ENCODE data around the gene ATR.

ATR gene

DNA sequence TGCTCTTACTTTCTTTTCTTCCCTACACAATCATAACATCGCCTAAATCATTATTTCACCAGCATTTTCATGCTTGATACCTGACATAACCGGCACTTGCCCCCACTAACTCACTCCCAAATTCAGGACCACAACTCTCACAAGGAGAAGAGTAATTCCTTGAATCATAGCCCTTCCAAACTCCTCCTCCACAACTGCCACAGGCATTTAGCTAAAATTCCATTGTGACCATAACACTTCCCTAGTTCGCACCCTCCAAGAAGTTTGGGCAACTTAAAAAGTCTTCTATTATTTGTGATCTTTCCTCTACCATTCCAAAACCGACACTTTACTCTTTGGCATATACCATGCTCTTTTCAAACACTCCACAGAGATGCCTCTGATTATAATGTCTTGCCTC is 71.3 kb downstream of the ATR start:
- DNase-seq = peak; percentile 18

DNA sequence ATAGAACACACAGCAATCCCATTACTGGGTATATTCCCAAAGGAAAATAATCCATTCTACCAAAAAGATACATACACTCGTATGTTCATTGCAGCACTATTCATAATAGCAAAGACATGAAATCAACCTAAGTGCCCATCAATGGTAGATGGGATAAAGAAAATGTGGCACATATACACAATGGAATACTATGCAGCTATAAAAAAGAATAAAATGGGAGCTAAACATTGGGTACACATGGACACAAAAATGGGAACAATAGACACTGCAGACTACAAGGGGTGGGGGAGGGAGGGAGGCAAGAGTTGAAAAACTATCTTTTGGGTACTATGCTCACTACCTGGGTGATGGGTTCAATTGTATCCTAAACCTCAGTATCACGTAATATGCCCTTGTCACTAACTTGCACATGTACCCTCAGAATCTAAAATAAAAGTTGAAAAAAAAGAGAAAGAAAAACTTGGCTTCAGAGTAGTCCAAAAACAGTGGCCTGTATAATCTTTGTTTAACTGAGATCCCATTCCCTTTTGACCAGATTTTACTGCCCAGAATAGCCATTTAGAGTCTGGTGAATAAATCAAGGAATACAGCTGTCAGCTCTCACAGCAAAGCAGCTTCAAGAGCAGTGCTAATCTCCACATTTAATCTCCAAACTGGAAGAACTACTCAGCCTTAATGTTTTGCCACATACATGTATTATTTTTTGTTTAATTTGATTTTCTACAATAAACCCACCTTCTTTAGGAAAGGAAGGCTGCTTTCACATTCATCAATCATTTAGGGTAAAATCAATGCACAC is 76.1 kb downstream of the ATR start:
- no peak for DNase-seq

DNA sequence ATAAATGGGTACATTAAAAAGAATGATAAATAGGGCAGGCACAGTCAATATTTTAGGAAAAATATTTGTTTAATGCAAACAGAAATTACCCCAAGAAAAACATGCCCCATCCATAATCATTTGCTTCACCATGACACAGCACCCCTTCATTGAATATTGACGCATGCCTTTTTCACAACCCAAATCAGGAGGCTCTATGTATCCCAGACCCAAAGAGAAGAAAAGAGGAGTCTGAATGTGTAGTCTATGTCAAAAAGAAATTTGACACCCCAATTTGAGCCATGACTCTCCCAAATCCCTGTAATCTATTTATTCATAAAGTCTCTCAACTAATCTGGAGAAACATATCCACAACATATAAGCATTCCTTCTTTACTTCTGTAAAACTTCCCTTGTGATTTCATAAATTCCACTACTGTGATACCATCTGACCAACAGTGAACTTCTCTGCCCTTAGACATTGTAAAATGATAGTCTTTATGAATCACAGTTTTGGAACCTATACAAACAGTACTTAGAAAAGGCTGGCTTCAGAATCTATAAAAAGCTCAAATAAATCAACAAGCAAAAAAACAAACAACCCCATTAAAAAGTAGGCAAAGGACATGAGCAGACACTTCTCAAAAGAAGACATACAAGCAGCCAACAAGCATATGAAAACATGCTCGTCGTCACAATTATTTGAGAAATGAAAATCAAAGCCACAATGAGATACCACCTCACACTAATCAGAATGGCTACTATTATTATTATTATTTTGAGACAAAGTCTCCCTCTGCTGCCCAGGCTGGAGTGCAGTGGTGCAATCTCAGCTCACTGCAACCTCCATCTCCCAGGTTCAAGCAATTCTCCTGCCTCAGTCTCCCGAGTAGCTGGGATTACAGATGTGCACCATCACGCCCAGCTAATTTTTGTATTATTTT is 77.3 kb downstream of the ATR start:
- DNase-seq = peak; percentile 79

DNA sequence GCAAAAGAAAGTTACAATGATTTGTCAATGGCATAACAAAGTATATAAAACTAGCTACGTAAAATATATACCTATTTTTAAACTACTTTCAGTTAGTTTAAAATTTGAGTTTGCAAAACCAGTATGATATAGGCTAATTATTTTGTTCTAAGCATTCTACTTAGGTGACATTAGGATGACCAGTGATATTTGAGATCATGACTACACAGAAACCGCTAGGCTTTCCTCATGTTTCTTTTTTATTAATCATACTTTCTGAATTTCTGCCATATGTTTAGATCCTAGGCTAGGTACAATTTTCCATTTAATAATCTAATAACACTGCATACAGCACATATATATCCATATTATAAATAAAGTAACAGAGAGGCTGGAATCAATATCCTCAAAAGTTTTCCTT is 78.3 kb downstream of the ATR start:
- no peak for DNase-seq

DNA sequence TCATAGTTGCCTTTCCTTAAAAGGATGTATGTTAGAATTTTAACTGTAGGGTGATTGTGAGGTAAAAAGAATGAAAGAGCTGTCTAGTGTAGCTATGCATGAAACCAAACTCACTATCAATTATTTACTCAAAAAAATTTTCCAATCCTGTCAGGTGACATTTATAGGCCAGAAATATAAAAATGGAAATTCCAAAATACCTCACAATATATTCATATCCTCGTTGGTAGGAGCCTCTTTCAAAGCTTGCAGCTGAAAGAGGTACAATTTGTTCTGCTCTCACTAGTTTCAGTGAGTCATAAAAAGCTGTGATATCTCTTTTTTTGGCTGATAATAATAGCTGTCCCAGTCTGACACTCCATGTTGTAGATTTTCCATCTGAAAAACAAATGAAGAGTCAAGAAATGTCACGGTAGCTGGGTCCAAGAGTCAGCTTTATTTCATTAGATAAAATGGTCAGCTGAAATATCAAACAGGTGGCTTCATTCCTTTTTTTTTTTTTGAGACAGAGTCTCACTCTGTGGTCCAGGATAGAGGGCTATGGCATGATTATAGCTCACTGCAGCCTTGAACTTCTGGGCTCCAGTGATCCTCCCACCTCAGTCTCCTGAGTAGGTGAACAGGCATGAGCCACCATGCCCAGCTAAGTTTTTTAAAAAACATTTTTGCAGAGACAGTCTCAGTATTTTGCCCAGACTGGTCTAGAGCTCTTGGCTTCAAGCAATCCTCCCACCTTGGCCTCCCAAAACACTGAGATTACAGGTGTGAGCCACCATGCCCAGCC is 79.9 kb downstream of the ATR start:
- DNase-seq = no peak

DNA sequence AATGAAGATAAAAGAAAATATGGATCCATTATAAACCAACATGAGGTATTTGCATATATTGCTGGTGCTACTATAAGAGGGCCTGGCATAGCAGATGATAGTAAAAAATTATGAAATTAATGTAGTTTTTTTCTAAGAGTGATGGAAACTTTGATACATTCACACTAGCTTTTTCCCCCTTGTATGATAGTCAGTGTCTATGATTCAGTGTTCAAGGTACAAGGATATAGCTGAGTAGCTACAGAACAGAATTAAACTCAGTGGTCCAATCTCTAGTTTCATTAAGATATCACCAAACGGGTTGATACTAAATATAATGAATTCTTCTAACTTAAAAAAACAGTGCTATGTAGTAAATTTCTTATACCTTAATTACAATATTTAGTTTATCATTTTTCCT is 80.8 kb downstream of the ATR start:
- no peak for DNase-seq

DNA sequence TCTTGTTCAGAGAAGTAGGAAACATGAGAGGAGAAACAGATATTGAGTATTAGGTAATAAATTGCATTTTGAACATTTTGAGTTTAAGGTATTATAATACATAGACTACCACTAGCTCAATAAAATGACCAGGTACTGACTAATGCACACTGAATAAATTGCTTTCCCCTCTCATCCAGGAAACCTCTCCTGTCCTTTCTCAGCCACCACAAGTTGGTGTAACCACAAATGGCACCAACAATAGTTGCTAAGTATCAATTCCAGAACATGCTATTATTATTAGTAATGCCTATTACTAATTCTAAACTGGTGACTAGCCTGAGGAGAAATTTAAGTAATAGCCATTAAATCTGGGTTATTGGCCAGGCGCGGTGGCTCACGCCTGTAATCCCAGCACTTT is 83.4 kb downstream of the ATR start:
- no peak for DNase-seq

DNA sequence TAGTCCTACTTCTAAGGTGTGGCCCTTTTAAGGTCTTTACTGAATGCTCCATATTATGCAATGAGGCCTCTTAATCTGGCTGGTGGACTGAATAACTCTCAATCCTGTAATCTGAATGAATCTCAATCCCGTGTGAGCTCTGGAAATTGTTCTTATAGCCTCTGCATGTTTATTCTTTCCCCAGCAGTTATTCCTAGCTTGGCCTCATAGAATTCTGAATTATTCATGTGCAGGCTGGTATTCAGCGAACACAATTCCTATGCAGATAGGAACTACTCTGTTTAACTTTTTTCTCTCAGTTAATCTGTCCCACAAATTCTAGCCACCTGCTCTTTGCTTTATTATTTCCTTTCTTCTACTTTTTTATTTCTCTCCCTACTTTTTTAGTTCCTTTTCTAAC is 86.3 kb downstream of the ATR start:
- no peak for DNase-seq

DNA sequence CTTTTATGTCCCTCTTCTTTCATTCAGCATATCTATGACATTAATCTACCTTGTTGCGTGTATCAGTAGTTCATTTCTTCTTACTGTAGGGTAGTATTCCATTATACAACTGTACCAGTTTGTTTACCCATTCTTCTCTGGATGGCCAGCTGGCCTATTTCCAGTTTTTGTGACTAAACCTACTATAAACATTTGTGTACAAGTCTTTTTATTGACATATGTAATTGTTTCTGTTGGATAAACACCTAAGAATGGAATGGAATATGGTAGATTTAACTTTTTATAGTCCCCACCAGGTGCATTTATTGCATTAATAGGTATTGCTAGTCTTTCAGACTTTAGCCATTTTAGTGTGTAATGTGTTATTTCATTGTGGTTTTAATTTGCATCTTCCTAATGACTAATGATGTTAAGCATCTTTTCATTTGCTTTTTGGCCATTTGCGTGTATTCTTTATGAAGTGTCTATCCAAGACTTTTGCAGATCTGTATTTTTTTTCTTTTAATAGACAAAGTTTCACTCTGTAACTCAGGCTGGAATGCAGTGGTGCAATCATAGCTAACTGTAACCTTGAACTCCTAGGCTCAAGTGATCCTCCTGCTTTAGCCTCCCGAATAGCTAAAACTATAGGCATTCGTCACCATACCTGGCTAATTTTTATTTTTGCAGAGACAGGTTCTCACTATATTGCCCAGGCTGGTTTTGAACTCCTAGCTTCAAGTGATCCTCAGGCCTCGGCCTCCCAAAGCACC is 88.8 kb downstream of the ATR start:
- DNase-seq = no peak

DNA sequence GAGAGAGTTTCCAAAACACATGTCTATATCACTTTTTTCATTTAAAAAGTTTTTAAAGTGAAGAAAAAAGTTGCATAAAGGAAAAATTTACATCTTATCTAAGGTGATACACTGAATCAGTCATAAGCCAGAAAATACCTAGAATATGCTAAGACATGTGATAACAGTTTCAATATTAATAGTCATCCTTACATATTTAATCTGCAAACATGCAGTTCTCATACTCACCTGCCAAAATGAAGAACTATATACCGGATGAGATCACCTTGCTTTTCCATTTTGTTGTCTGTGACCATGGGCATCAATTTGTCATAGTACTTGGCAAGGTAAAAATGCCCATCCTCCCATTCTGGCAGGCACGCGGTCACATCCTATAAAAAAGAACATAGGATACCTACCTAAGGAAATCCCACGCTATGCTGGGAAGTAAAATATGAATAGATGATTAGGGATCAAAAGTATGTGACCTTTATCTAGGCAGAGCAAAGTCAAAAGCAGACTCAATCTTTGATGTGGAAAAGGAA is 93.6 kb downstream of the ATR start:
- no peak for DNase-seq

DNA sequence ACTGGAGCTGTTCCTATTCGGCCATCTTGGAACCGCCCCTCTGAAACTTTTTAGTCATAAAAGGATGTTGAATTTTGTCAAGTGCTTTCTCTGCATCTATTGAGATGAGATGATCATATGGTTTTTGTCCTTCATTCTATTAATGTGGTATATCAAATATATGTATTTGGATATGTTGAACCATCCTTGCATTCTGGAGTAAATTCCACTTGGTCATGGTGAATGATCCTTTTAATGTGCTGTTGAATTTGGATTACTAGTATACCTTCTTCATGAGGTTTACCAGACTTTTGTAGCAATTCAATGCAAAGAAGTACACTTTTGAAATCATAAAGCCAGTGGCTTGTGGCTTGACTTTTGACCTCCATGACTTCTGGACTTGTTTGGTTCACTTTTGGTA is 97.3 kb downstream of the ATR start:
- no peak for DNase-seq

DNA sequence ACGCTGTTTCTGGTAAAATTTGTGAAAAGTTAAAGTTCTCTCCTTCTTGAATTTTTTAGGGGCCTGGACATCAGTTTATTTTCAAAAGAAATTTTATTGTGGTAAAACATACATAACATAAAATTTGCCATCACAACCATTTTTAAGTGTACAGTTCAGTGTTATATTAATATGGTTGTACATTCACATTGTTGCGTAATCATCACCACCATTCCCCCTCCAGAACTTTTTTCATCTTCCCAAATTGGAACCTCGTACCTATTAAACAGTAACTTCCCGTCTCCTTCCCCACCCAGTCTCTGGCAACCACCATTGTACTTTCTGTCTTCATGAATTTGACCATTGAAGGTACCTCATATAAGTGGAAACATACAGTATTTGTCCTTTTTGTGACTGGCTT is 107.7 kb downstream of the ATR start:
- no peak for DNase-seq

DNA sequence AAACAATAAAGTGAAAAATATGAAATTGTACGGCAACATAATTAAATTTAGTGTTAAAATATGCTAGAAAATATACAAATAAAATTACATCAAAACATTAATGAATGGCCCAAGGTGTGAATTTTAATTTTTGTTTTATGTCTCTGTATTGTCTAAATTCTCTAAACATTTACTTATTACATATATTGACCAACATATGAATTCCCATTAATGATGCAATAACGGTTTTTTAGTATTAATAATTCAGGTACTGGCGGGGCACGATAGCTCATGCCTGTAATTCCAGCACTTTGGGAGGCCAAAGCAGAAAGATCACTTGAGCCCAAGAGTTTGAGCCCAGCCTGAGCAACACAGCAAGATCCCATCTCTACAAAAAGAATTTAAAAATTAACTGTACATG is 110.1 kb downstream of the ATR start:
- DNase-seq = no peak

DNA sequence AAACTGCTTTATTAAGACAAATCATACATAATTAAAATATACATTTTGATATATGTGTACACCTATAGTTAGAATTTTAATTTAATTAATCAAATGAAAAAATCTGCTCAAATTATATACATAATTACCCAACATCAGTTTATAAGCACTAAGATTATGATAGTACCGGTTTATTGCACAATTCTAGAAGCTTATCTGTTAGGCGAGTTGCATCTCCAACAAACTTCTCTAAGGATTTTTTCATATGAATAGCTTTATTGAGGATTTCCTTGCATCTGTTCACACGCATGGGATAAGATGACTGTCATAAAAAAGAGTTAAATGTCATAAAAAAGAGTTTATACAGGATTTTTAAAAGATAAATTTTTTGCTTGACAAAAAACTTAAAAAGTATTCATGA is 110.8 kb downstream of the ATR start:
- DNase-seq = no peak

DNA sequence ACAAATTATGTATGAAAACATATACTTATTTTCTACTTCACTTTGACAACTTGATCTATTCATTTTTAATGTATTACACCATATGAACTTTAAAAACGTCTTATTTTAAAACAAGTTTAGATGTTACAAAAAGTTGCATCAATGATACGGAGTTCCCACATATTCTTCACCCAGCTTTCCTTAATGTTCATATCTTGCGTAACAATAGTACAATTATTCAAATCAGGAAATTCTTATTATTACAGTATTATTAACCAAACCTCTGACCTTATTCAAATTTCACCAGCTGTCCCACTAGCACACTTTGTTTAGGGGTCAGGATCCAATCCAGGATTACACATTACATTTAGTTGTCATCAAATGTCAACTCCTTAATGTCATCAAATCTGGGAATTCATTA is 117.8 kb downstream of the ATR start:
- no peak for DNase-seq

DNA sequence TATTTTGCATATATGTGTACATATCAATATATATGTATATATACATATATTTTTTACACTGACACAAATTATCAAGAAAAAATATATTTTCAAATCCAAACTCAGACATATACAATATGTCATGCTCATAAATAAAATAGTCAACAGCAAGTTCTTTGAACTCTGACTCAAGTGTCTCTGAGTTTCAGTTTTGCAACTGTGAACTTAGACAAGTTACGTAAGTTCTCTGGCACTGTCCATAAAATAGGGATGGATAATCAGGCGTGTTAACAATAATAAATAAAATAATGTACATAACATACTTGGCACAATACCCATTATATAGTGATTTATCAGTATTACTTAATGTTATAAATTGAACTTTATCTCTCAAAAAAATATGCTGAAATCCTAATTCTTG is 118.6 kb downstream of the ATR start:
- no peak for DNase-seq

DNA sequence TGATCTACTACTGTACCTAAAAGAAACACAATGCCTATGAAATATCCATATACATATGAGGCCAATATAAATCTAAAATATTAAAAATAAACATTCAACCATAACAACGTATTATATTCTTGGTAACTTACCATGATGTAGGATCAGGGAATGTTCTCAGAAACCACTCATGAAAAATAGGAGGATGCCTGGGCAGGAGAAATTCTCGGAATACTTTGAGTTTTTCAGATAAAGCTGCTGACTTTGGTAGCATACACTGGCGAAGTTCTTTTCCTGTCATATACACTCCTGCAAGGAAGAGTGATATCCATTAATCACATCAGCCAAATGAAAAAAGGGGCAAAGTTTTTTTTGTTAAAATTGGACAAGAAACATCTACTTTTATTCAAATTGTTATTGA is 119.4 kb downstream of the ATR start:
- DNase-seq = no peak

DNA sequence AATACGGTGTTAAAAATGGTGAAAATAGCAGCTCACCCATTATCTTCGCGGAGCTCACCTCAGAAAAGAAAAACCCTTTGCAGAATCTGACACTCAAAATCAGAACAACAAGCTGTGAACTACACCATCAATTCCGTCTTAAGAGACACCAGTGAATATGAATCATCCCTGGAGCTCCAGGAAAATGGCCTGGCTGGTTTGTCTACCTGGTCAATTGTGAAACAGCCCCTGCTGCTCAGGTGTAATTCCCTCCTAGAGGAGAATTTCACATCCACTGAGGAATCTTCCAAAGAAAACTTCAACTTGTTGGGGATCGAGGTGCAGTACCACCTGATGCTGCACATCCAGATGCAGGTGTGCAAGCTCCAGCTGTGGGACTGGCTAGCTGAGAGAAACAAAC is 127.7 kb downstream of the ATR start:
- no peak for DNase-seq

DNA sequence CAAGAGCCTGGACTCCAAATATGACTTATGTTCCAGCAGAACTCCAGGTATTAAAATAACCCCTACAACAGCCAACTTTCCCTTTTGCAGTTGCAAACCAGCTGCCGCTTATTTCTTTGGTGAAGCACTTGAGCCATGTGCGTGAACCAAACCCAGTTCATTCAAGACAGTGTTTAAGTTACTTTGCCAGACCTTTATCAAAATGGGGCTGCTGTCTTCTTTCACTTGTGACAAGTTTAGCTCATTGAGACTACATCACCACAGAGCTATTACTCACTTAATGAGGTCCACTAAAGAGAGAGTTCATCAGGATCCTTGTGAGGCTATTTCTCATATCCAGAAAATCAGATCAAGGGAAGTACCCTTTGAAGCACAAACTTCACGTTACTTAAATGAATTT is 128.3 kb downstream of the ATR start:
- DNase-seq = no peak

DNA sequence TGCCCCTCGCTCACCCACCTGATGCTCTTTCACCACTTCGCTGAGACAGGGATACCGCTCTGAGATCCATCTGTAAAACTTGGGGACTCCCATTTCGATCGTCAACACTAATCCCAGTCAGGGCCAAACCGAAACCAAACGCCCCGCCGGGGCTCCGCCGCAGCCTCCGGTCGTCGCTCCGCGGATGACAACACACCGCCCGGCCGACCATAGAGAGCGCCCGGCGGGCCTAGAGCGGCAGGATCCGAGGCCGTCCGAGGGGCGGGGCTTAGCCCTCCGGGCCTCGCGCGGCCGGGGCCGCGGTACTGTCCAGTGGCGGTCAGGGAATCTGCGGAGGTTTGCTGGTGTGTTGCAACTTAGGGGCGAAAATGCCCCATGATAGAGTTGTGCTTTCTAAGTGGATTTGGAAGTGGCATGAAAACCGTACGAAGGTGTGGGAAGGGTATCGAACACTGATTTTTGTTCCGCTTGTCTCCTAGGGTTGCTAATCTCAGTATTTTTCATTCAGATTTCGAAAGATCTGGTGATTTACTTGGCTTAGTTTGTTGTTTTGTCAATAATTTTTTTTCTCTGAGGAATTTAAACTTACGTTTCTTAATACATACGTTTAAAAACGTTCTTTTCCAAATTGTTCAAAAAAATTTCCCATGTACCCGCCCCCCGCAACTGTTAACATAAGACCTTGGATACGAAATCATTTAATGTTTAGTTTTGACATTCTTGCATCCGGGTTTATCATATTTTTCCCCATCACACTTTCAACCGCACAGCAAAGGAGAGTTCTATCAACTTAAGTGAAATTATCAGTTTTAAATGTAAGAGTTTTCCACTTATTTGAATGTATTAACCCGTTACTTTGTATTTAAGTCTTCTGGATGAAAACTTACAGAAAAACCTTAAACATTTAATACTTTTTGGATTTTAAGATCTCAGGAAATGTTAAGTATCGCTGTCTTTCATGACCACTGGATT is 130.4 kb downstream of the ATR start, which contains the start of gene XRN1:
Gene XRN1 (minus strand): TSS at position 186 of the 972 bp plus-strand sequence. CDS start 93 bp downstream, at position 93.
- peak; percentile 94 for DNase-seq

Measured in fibroblast of skin of abdomen (primary cell).